HCT116 (cell line): ENCODE results near the gene POGLUT3. TPM values are rescaled to one million over a fixed set of nuclear protein-coding genes. Genes with fewer than 3 reads are reported as not detected.

Experiments used
- ATAC-seq: fragments of 200-7000 bp; cut with Tn5 transposase; 2 replicates; pipeline ENCODE4 v1.9.1; 2020; ENCODE audit warnings: mild to moderate bottlenecking, moderate library complexity
- BruUV-seq: library from RNA; stranded (reverse); fragments of 400-500 nt; replicated peaks from 2 replicates; lab custom pipeline; 2021; lab: Mats Ljungman, UMichigan
- CTCF ChIA-PET: fragments of 300-600 bp; sonication (Branson Sonifier 250); formaldehyde crosslinking; loops from one replicate; lab custom pipeline; 2021; ENCODE audit warnings: antibody characterized with exemption; lab: Charles Lee
- POLR2A ChIA-PET: fragments of 300-600, 350-600 bp; sonication (Branson Sonifier 250); formaldehyde crosslinking; loops from one replicate; lab custom pipeline; 2021; ENCODE audit warnings: antibody characterized with exemption; lab: Charles Lee
- RAD21 ChIA-PET, 2 experiments: fragments of 300-600 bp; sonication (Branson Sonifier 250); formaldehyde crosslinking; loops; one replicate each; lab custom pipeline; 2023; ENCODE audit warnings: low total read pairs in 2 of 2; ENCODE audit not compliant: uncharacterized antibody in 2 of 2, unreplicated experiment in 2 of 2, low non-redundant PET in 1 of 2; lab: Charles Lee
- DNase-seq: peaks from one replicate; pipeline ENCODE4 v3.0.0-alpha.2; 2010; ENCODE audit warnings: low read depth, low spot score
- H2AFZ ChIP-seq: fragments of 200-600 bp; shearing (Covaris generic), sonication (generic); 2 replicates; pipeline ENCODE4 v1.6.1; 2017; ENCODE audit warnings: low read depth, mixed run types, mixed read lengths, antibody characterized with exemption, low read length; ENCODE audit not compliant: poor library complexity, severe bottlenecking
- H3K27ac ChIP-seq: 2 replicates; pipeline ENCODE4 v1.5.1; 2012; ENCODE audit warnings: low read depth, low read length
- H3K27me3 ChIP-seq: fragments of 200-600 bp; sonication (generic); 2 replicates; pipeline ENCODE4 v1.6.1; 2016; ENCODE audit warnings: mixed run types, low read length, mixed read lengths; ENCODE audit not compliant: insufficient read depth
- H3K36me3 ChIP-seq, 2 experiments: fragments of 200-500 bp in 1 of 2; fragments of 200-600 bp in 1 of 2; sonication (Bioruptor generic) in 1 of 2; sonication (generic) in 1 of 2; 2 replicates each; pipeline versions ENCODE4 v1.5.1 to v1.6.1; 2014 to 2016; ENCODE audit warnings: low read length in 2 of 2, inconsistent platforms in 1 of 2, mixed read lengths in 1 of 2, mixed run types in 1 of 2; ENCODE audit not compliant: insufficient read depth in 2 of 2, control insufficient read depth in 1 of 2
- H3K4me1 ChIP-seq, 2 experiments: fragments of 200-600 bp in 1 of 2; sonication (generic) in 1 of 2; 2 replicates each; pipeline versions ENCODE4 v1.5.1 to v1.6.1; 2012 to 2017; ENCODE audit warnings: low read length in 2 of 2, inconsistent platforms in 1 of 2, mild to moderate bottlenecking in 1 of 2, mixed read lengths in 1 of 2, mixed run types in 1 of 2, moderate library complexity in 1 of 2; ENCODE audit not compliant: insufficient read depth in 2 of 2, control insufficient read depth in 1 of 2
- H3K4me2 ChIP-seq: fragments of 200-600 bp; sonication (generic); 2 replicates; pipeline ENCODE4 v1.6.1; 2017; ENCODE audit warnings: mixed run types, low read length, mixed read lengths
- H3K4me3 ChIP-seq, 2 experiments: fragments of 200-600 bp in 1 of 2; sonication (generic) in 1 of 2; replicated peaks in 1 of 2; 2 replicates each; pipeline ENCODE4 v1.5.1; 2011 to 2016; ENCODE audit warnings: low read length in 2 of 2, control low read depth in 1 of 2, low read depth in 1 of 2, mild to moderate bottlenecking in 1 of 2, mixed read lengths in 1 of 2, mixed run types in 1 of 2
- H3K79me2 ChIP-seq: fragments of 200-600 bp; sonication (generic); 2 replicates; pipeline ENCODE4 v1.6.1; 2017; ENCODE audit warnings: mild to moderate bottlenecking, mixed run types, low read length, moderate library complexity, mixed read lengths; ENCODE audit not compliant: insufficient read depth
- H3K9ac ChIP-seq: fragments of 200-600 bp; sonication (generic); 2 replicates; pipeline ENCODE4 v1.6.1; 2016; ENCODE audit warnings: low read length, mixed read lengths
- H3K9me2 ChIP-seq: fragments of 200-600 bp; sonication (generic), shearing (Covaris generic); 2 replicates; pipeline ENCODE4 v1.6.1; 2017; ENCODE audit warnings: mixed run types, mild to moderate bottlenecking, moderate library complexity; ENCODE audit not compliant: insufficient read depth
- H3K9me3 ChIP-seq, 2 experiments: fragments of 200-500 bp in 1 of 2; fragments of 200-600 bp in 1 of 2; sonication (Bioruptor generic) in 1 of 2; sonication (generic) in 1 of 2; 2 replicates each; pipeline ENCODE4 v1.6.1; 2014 to 2017; ENCODE audit warnings: low read length in 2 of 2, mixed read lengths in 2 of 2, inconsistent platforms in 1 of 2, low read depth in 1 of 2, mild to moderate bottlenecking in 1 of 2, mixed run types in 1 of 2, moderate library complexity in 1 of 2; ENCODE audit not compliant: control insufficient read depth in 1 of 2, insufficient read depth in 1 of 2
- H4K20me1 ChIP-seq: fragments of 200-600 bp; sonication (generic), shearing (Covaris generic); 2 replicates; pipeline ENCODE4 v1.6.1; 2017; ENCODE audit warnings: mixed run types, mild to moderate bottlenecking, moderate library complexity; ENCODE audit not compliant: insufficient read depth
- CBX3 ChIP-seq: IDR thresholded peaks from 2 replicates; pipeline ENCODE4 v1.6.1; 2012; ENCODE audit warnings: low read depth
- CTCF ChIP-seq, 3 experiments: fragments of 200-600 bp in 1 of 3; sonication (generic) in 1 of 3; IDR thresholded peaks in 2 of 3; conservative IDR thresholded peaks in 1 of 3; 2 replicates each; pipeline ENCODE4 v1.5.1; 2012 to 2017; ENCODE audit warnings: low read depth in 2 of 3, low read length in 2 of 3, antibody characterized with exemption in 1 of 3, borderline replicate concordance in 1 of 3, control low read depth in 1 of 3, mild to moderate bottlenecking in 1 of 3, mixed read lengths in 1 of 3, mixed run types in 1 of 3, moderate library complexity in 1 of 3; ENCODE audit not compliant: insufficient read depth in 1 of 3
- EGR1 ChIP-seq: IDR thresholded peaks from 2 replicates; pipeline ENCODE4 v1.6.1; 2012; ENCODE audit warnings: low read depth
- FOSL1 ChIP-seq: IDR thresholded peaks from 2 replicates; pipeline ENCODE4 v1.6.1; 2012; ENCODE audit warnings: low read depth
- POLR2A ChIP-seq: IDR thresholded peaks from 2 replicates; pipeline ENCODE4 v1.7.0; 2011; ENCODE audit warnings: borderline replicate concordance; ENCODE audit not compliant: insufficient read depth, insufficient read length; ENCODE audit errors: extremely low read depth
- POLR2AphosphoS5 ChIP-seq: IDR thresholded peaks from 2 replicates; pipeline ENCODE4 v1.6.1; 2011; ENCODE audit warnings: mild to moderate bottlenecking, low read depth, low read length, moderate library complexity
- RAD21 ChIP-seq: IDR thresholded peaks from 2 replicates; pipeline ENCODE4 v1.6.1; 2012; ENCODE audit warnings: low read depth, mild to moderate bottlenecking
- REST ChIP-seq: IDR thresholded peaks from 2 replicates; pipeline ENCODE4 v1.6.1; 2012; ENCODE audit warnings: low read depth
- SRF ChIP-seq: IDR thresholded peaks from 2 replicates; pipeline ENCODE4 v1.6.1; 2012; ENCODE audit warnings: low read depth
- ZNF274 ChIP-seq: fragments of 200-500 bp; sonication (Bioruptor generic); IDR thresholded peaks from 2 replicates; pipeline ENCODE4 v1.6.1; 2014; ENCODE audit warnings: mild to moderate bottlenecking, low read depth, low read length, inconsistent platforms
- intact Hi-C: fragments of 100-400 bp; cut with micrococcal nuclease; formaldehyde crosslinking; loops from 2 replicates; pipeline ENCODE4 v1.10.0; 2022
- total RNA-seq: library from RNA; stranded (reverse); gene quantifications from one replicate; pipeline ENCODE4 v1.2.1, GENCODE V29; 2021; ENCODE audit not compliant: unreplicated experiment
- TF ChIP-seq, protein P1 (sequence below): IDR thresholded peaks from 2 replicates; pipeline ENCODE4 v1.6.1; 2012

POGLUT3 gene
- total RNA-seq, 1 experiment from 2014 or later = 22.0 TPM

DNA sequence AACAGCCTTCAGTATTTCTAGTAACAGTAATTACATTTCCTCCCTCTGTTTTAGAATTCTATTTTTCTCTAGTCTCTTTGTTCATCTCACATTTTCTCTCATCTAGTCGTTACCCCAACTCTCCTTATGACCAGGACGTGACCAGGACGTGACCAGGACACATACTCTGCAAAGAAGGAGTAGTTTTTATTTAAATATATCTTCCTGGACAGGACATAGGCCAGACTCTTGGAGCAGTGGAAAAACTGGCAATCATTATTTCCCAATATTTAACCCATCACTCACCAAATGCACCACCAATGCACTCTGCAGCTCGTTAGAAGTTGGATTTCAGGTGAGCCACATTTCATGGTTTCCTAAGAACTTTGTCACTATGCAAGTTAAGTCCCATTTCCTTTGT, 40.3 kb upstream of the POGLUT3 start (continued):
- no peak for TF ChIP-seq CTCF (IDR thresholded peaks at IDR 0.05 in 2 of 3, conservative IDR thresholded peaks at IDR 0.05 in 1 of 3; ENCODE audit: borderline replicate concordance in 1 of 3, insufficient read depth in 1 of 3, low read depth in 2 of 3, low read length in 2 of 3)
- TF ChIP-seq, protein P1, sequence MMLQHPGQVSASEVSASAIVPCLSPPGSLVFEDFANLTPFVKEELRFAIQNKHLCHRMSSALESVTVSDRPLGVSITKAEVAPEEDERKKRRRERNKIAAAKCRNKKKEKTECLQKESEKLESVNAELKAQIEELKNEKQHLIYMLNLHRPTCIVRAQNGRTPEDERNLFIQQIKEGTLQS = no peak
- no peak for TF ChIP-seq CBX3
- TF ChIP-seq, all 23 proteins: peak for 0

GRCh38 chr11:108538022-108538424, 39.8 kb upstream of the POGLUT3 start:
- H3K27me3 ChIP-seq = no peaks in the 10 kb centered on the region
- no peaks in the 10 kb centered on the region for H3K4me1 ChIP-seq
- CTCF ChIA-PET = no interaction called here
- no peaks in the 10 kb centered on the region for H3K9me3 ChIP-seq
- H3K27ac ChIP-seq = no peak overlapping the region
- BruUV-seq = no TSS peak
- no peaks in the 10 kb centered on the region for H3K9me2 ChIP-seq
- no peak overlapping the region for H3K9ac ChIP-seq
- H3K79me2 ChIP-seq = no peaks in the 10 kb centered on the region
- intact Hi-C loops = no loop called here
- no peaks in the 10 kb centered on the region for H4K20me1 ChIP-seq
- ATAC-seq = no peak
- H3K4me3 ChIP-seq = no peak overlapping the region
- TF ChIP-seq RAD21 (no peak), POLR2A (no peak), SRF (no peak), FOSL1 (no peak), CTCF (IDR thresholded peaks at IDR 0.05 in 2 of 3, conservative IDR thresholded peaks at IDR 0.05 in 1 of 3; ENCODE audit: borderline replicate concordance in 1 of 3, insufficient read depth in 1 of 3, low read depth in 2 of 3, low read length in 2 of 3) (no peak), REST (no peak), CBX3 (no peak), EGR1 (no peak), ZNF274 (no peak), POLR2AphosphoS5 (no peak)
- TF ChIP-seq, protein P1 = no peak
- no peak overlapping the region for H3K4me2 ChIP-seq
- no peak overlapping the region for H2AFZ ChIP-seq
- POLR2A ChIA-PET = no interaction called here
- no peak for DNase-seq
- RAD21 ChIA-PET = no interaction called here
- H3K36me3 ChIP-seq = peaks cover 0 to 3% of the 10 kb centered on the region in 2 experiments; a peak in 2 of 4 replicates
